GM21825 (cell line): ENCODE data around the gene TFB1M.
"Not testable (repeated sequence)": the region's sequence is repeated elsewhere in the genome, so short reads cannot be mapped to it uniquely, and the experiment has no call there.

Experiments used
- ATAC-seq: cut with Tn5 transposase; IDR thresholded peaks from one replicate; pipeline ENCODE4 v1.9.1; 2021; ENCODE audit warnings: mild to moderate bottlenecking, moderate library complexity; ENCODE audit not compliant: unreplicated experiment

TFB1M gene

DNA sequence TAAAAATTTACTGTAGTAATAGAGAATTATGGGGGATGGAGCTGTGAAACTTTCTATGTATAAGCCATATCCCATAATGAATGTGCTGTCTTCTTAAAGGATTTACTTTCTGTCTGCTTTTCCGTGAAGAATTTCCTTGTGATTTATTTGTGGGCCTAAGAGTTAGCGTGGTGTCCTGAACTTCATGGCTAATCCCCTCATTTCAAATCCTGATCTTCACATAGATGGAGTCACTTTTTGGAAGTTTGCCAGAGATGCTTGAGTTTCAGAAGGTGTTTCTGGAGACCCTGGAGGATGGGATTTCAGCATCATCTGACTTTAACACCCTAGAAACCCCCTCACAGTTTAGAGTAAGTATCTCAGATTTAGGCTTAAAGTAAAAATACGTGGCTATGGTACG lies 69.8 kb downstream of the TFB1M start:
- no peak for ATAC-seq

DNA sequence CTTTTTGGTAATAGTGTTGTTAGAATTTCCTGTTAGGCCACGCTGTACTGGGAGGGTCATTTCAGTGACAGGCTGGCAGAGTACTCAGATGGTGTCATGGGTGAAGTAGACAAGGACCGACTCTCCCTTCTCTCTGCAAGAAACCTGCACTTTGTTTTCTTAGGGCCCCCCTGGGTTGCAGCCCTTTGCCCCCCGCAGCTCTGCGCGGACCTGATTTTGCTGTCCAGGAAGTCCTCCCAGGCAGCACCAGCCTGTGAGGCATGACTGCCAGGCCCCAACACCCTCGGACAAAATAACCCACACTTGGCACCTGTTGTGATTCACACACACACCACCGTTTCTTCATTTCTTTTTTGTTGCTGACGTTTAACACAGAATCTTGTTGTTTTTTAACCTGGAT lies 72.3 kb downstream of the TFB1M start:
- no peak for ATAC-seq

- ATAC-seq = no peak
Measured at GRCh38 chr6:155240905-155241600, 73.2 kb downstream of the TFB1M start.

GRCh38 chr6:155237613-155238012 lies 76.7 kb downstream of the TFB1M start:
- no peak for ATAC-seq

GRCh38 chr6:155235087-155235486 lies 79.2 kb downstream of the TFB1M start:
- ATAC-seq = no peak

DNA sequence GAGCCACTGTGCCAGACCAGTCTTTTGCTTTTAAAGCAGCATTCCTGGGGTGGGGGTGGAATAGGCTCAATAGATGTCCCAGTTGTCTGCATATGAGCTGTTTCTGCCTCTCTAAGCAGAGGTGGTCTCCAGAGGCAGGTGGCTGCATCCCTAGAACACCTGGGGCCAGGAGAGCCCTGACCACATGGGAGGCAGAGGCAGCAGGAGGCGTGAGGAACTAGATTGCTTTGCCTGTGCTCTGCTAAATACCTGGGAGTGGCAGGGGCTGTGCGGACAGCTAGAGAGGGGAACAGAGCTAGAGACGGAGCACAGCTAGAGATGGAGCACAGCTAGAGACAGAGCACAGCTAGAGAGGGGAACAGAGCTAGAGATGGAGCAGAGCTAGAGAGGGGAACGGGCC lies 79.6 kb downstream of the TFB1M start:
- no peak for ATAC-seq

DNA sequence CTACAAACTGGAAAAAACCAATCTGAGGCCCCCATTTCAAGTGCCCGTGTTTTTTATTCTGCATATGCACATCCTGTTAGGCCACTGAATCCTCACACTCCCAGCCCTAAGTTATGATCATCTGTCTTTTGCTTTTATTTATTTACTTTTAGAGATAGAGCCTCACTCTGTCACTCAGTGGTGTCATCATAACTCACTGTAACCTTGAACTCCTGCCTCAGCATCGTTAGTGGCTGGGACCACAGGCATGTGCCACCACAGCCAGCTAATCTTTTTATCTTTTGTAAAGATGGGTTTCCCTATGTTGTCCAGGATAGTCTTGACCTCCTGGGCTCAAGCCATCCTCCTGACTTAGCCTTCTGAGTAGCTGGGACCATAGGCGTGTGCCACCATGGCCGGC lies 80.1 kb downstream of the TFB1M start:
- no peak for ATAC-seq

DNA sequence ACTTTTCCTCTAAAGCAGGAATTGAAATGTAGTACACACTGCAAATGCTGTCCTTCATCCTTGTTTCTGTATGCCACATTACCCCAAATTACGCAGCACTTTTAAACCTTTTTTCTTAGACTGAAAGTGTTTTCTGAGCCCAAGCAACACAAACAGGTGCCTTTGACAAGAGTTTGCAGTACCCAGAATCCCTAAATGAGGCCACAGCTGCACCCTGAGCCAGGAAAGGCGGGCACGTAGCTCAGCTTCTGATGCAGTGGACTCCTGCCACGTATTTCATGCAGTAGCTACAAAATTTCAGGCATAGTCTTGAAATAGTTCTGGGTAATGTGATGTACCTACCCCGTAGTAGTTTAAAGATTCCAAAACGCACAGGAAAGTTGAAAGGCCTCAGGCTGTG lies 81.4 kb downstream of the TFB1M start:
- ATAC-seq = no peak

- not testable (repeated sequence) for ATAC-seq
Measured at GRCh38 chr6:155230975-155231374, 83.3 kb downstream of the TFB1M start.

GRCh38 chr6:155228546-155229166 lies 85.6 kb downstream of the TFB1M start:
- ATAC-seq = no peak

GRCh38 chr6:155227046-155227445 lies 87.2 kb downstream of the TFB1M start:
- ATAC-seq = no peak

DNA sequence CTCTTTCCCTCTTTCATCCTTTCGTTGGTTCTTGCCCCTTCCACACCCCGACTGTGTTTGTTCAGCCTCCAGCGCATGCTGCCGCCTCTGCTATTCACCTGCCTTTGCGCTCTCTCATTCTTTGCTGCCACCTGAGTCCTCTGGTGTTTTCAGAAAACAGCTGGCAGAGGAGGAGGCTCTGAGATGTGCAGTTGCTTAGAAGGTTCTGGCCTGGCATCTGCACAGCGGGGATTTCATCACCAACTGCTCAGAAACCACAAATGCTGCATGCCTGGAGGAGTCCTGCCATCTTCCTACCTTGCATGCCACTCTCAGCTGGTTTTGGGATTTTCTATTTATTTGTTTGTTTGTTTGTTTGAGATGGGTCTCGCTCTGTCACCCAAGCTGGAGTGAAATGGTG lies 89.7 kb downstream of the TFB1M start:
- no peak for ATAC-seq

GRCh38 chr6:155223646-155224451 lies 90.4 kb downstream of the TFB1M start:
- peak; percentile 97 for ATAC-seq

DNA sequence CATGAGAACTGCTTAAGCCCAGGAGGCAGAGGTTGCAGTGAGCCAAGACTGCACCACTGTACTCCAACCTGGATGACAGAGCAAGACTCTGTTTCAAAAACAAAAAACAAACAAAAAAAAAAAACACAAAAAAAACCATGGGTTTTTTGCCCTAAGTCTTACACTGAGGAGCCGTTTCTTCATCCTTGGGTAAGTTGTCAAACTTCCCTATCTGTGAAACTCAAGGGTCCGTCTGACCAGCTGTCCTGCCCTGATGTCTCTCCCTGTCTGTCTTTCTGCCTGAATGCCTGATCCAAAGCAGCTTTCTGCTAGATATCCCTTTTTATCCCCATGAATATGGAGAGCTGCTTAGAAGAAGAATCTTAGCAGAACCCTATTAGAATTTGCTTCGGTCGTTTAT lies 91.8 kb downstream of the TFB1M start:
- ATAC-seq = no peak

- no peak for ATAC-seq
Measured at GRCh38 chr6:155221086-155221485, 93.2 kb downstream of the TFB1M start.

DNA sequence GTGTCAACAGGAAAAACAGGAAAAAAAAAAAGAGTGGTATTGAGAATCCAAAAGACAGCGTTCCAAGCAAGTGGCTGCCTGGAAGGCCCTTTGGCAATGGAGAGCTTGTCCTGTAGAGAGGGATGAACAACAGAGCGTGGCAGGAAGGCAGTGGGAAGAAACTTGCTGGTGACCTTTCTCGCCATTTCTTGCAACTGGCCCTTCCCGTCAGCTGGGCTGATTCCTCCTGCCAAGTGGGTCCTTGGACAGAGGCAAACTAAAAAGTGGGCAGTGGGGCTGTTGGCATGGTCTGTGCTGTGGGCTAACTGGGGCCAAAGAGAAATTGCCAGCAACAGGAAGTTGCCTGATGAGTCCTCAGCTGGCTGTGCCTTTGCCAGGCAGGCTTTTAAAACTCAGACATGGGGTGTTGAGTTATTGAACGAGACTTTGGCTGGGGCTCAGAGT lies 94.4 kb downstream of the TFB1M start:
- no peak for ATAC-seq

- no peak for ATAC-seq
Measured at GRCh38 chr6:155219299-155219698, 95.0 kb downstream of the TFB1M start.

GRCh38 chr6:155218711-155219110 lies 95.6 kb downstream of the TFB1M start:
- ATAC-seq = not testable (repeated sequence)

DNA sequence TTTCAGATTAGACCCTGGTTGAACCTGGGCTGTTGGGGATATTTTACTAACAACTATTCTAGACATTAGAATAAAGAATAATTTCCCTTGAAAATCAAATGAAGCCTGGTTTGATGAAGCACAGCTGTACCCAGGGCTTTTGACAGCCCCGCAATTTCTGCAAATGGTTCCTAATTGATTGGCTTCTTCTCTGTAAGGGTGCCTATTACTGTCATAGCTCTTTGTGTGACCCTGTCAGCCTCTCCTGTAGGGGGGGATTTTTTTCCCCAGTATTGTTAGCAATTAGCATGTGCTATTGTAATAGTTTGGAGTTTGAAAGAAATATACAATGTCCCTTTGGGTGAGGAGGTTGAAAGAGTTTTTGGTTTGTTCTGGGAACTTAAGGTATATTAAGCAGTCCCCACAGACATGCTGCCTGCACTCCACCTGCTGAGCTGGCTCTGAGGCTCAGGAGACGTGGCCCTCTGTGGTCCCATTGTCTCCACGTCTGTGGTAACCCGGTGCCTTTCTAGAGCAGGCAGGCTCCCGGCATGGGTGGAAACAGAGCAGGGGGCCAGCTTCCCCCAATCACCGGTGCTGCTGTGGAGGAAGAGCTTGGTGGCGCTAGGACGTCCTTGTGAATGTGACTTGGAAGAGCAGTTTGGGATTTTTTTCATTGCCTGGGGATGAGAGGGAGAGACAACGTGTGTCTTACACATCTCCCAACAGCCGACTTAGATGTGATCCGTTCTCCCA lies 97.8 kb downstream of the TFB1M start:
- ATAC-seq = no peak

- ATAC-seq = no peak
Measured at GRCh38 chr6:155215906-155216305, 98.4 kb downstream of the TFB1M start.
